Measurements from ENCODE around the gene MESP2. TPM values are rescaled to one million over a fixed set of nuclear protein-coding genes. Genes with fewer than 3 reads are reported as not detected.

Gene MESP2
- polyA plus RNA-seq, 1 donor, result 0.30 TPM

GRCh38 chr15:89801471-89802195 lies 25.5 kb downstream of the MESP2 start:
- Histone ChIP-seq H3K4me1 (ENCODE audit: control insufficient read depth, insufficient read depth, low read length) (peaks cover 38% of the 10 kb centered on the region), H3K36me3 (ENCODE audit: control insufficient read depth, insufficient read depth, low read length) (peaks cover 85% of the 10 kb centered on the region), H3K27me3 (ENCODE audit: control insufficient read depth, insufficient read depth, low read length) (no peaks in the 10 kb centered on the region), H3K4me3 (ENCODE audit: low read length) (no peak overlapping the region), H3K9me3 (ENCODE audit: control insufficient read depth, low read depth, low read length) (no peaks in the 10 kb centered on the region), H3K27ac (ENCODE audit: low read length) (peak overlapping the region; percentile 93)
- DNase-seq, result no peak
- 20% methylated on average over 1 of the region's 21 CpGs for WGBS (ENCODE audit: insufficient coverage, low lambda C conversion rate)

- Histone ChIP-seq H3K4me3 (ENCODE audit: low read length) (peak overlapping the region; percentile 94), H3K9me3 (ENCODE audit: control insufficient read depth, low read depth, low read length) (no peaks in the 10 kb centered on the region), H3K27me3 (ENCODE audit: control insufficient read depth, insufficient read depth, low read length) (no peaks in the 10 kb centered on the region), H3K4me1 (ENCODE audit: control insufficient read depth, insufficient read depth, low read length) (peaks cover 45% of the 10 kb centered on the region), H3K27ac (ENCODE audit: low read length) (peak overlapping the region; percentile 93), H3K36me3 (ENCODE audit: control insufficient read depth, insufficient read depth, low read length) (peaks cover 79% of the 10 kb centered on the region)
- DNase-seq, result peak; percentile 88 to 95
- no CpG with 5 or more reads among the region's 16 CpGs for WGBS (ENCODE audit: insufficient coverage, low lambda C conversion rate)
Observed at GRCh38 chr15:89802231-89802928, 26.2 kb downstream of the MESP2 start.

- peaks cover 53% of the 10 kb centered on the region for H3K4me1 ChIP-seq (ENCODE audit: control insufficient read depth, insufficient read depth, low read length)
- H3K27ac ChIP-seq (ENCODE audit: low read length), result peak overlapping the region; percentile 93
- H3K27me3 ChIP-seq (ENCODE audit: control insufficient read depth, insufficient read depth, low read length), result no peaks in the 10 kb centered on the region
- H3K36me3 ChIP-seq (ENCODE audit: control insufficient read depth, insufficient read depth, low read length), result peaks cover 71% of the 10 kb centered on the region
- H3K4me3 ChIP-seq (ENCODE audit: low read length), result peak overlapping the region; percentile 94
- DNase-seq, result no peak
- no CpG with 5 or more reads among the region's 24 CpGs for WGBS (ENCODE audit: insufficient coverage, low lambda C conversion rate)
- no peaks in the 10 kb centered on the region for H3K9me3 ChIP-seq (ENCODE audit: control insufficient read depth, low read depth, low read length)
Observed at GRCh38 chr15:89802986-89803824, 27.1 kb downstream of the MESP2 start.

GRCh38 chr15:89803941-89804800 lies 28.0 kb downstream of the MESP2 start:
- H3K27me3 ChIP-seq (ENCODE audit: control insufficient read depth, insufficient read depth, low read length), result no peaks in the 10 kb centered on the region
- H3K4me1 ChIP-seq (ENCODE audit: control insufficient read depth, insufficient read depth, low read length), result peaks cover 61% of the 10 kb centered on the region
- H3K27ac ChIP-seq (ENCODE audit: low read length), result peak overlapping the region; percentile 93
- H3K4me3 ChIP-seq (ENCODE audit: low read length), result peak overlapping the region; percentile 94
- no peak for DNase-seq
- H3K9me3 ChIP-seq (ENCODE audit: control insufficient read depth, low read depth, low read length), result no peaks in the 10 kb centered on the region
- peaks cover 63% of the 10 kb centered on the region for H3K36me3 ChIP-seq (ENCODE audit: control insufficient read depth, insufficient read depth, low read length)
- no CpG with 5 or more reads among the region's 29 CpGs for WGBS (ENCODE audit: insufficient coverage, low lambda C conversion rate)

GRCh38 chr15:89805241-89806209 lies 29.4 kb downstream of the MESP2 start:
- Histone ChIP-seq H3K27ac (ENCODE audit: low read length) (peak overlapping the region; percentile 93), H3K27me3 (ENCODE audit: control insufficient read depth, insufficient read depth, low read length) (no peaks in the 10 kb centered on the region), H3K36me3 (ENCODE audit: control insufficient read depth, insufficient read depth, low read length) (peaks cover 51% of the 10 kb centered on the region), H3K4me1 (ENCODE audit: control insufficient read depth, insufficient read depth, low read length) (peaks cover 61% of the 10 kb centered on the region), H3K4me3 (ENCODE audit: low read length) (peak overlapping the region; percentile 94), H3K9me3 (ENCODE audit: control insufficient read depth, low read depth, low read length) (no peaks in the 10 kb centered on the region)
- no peak for DNase-seq
- WGBS (ENCODE audit: insufficient coverage, low lambda C conversion rate), result no CpG with 5 or more reads among the region's 29 CpGs

- Histone ChIP-seq H3K4me3 (ENCODE audit: low read length) (peak overlapping the region; percentile 94), H3K27ac (ENCODE audit: low read length) (peak overlapping the region; percentile 93), H3K36me3 (ENCODE audit: control insufficient read depth, insufficient read depth, low read length) (peaks cover 45% of the 10 kb centered on the region)
Observed at GRCh38 chr15:89806210-89806558, 30.1 kb downstream of the MESP2 start.

GRCh38 chr15:89806559-89807550 lies 30.7 kb downstream of the MESP2 start:
- H3K27ac ChIP-seq (ENCODE audit: low read length), result peak overlapping the region; percentile 93
- H3K9me3 ChIP-seq (ENCODE audit: control insufficient read depth, low read depth, low read length), result no peaks in the 10 kb centered on the region
- DNase-seq, result peak; percentile 81 to 93
- no peaks in the 10 kb centered on the region for H3K27me3 ChIP-seq (ENCODE audit: control insufficient read depth, insufficient read depth, low read length)
- H3K4me1 ChIP-seq (ENCODE audit: control insufficient read depth, insufficient read depth, low read length), result peaks cover 52% of the 10 kb centered on the region
- WGBS (ENCODE audit: insufficient coverage, low lambda C conversion rate), result 60% methylated on average over 1 of the region's 22 CpGs
- H3K36me3 ChIP-seq (ENCODE audit: control insufficient read depth, insufficient read depth, low read length), result peaks cover 38% of the 10 kb centered on the region
- H3K4me3 ChIP-seq (ENCODE audit: low read length), result peak overlapping the region; percentile 94

More at GRCh38 chr15:89806210-89806558, 30.1 kb downstream of the MESP2 start:
- Histone ChIP-seq H3K9me3 (ENCODE audit: control insufficient read depth, low read depth, low read length) (no peaks in the 10 kb centered on the region), H3K4me1 (ENCODE audit: control insufficient read depth, insufficient read depth, low read length) (peaks cover 56% of the 10 kb centered on the region), H3K27me3 (ENCODE audit: control insufficient read depth, insufficient read depth, low read length) (no peaks in the 10 kb centered on the region)
- no peak for DNase-seq
- WGBS (ENCODE audit: insufficient coverage, low lambda C conversion rate), result no CpG with 5 or more reads among the region's 21 CpGs

GRCh38 chr15:89807689-89808088 lies 31.6 kb downstream of the MESP2 start:
- Histone ChIP-seq H3K4me1 (ENCODE audit: control insufficient read depth, insufficient read depth, low read length) (peaks cover 52% of the 10 kb centered on the region), H3K36me3 (ENCODE audit: control insufficient read depth, insufficient read depth, low read length) (peaks cover 30% of the 10 kb centered on the region), H3K27me3 (ENCODE audit: control insufficient read depth, insufficient read depth, low read length) (no peaks in the 10 kb centered on the region), H3K4me3 (ENCODE audit: low read length) (no peak overlapping the region), H3K9me3 (ENCODE audit: control insufficient read depth, low read depth, low read length) (no peaks in the 10 kb centered on the region), H3K27ac (ENCODE audit: low read length) (peak overlapping the region; percentile 93)
- WGBS (ENCODE audit: insufficient coverage, low lambda C conversion rate), result no CpG with 5 or more reads among the region's 6 CpGs
- DNase-seq, result no peak
